Myocyte (in vitro differentiated cells): Measurements from ENCODE around the gene SLC22A23. TPM values are rescaled to one million over a fixed set of nuclear protein-coding genes. Genes with fewer than 3 reads are reported as not detected.

Source experiments
- DNase-seq: peaks from one replicate; pipeline ENCODE4 v3.0.0-alpha.2; 2012; ENCODE audit warnings: low read depth
- total RNA-seq: library from RNA; depleted of rRNA; stranded (reverse); fragments of >200 nt; gene quantifications from 2 replicates; pipeline ENCODE4 v1.2.3, GENCODE V29; 2014

Gene SLC22A23
- total RNA-seq, 1 donor from 2014 or later: 1.9 TPM

DNA sequence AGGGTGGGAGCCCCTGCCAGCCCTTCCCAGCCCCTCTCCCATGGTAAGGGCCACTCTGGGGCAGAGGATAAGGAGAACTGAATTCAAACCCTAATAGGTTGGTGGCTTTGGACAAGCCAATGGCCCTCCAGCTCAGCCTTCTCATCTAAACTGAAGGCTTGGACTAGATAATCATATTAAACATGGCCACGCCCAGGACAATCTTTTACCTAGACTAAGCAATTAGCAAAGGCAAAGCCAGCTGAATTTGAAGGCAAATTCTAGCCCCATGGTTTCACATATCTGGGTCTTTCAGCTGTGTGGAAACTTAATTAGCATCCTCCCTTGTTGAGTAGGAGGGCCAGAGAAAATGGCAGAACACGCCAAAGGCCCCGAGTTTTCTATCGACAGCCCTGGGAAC, 10.7 kb downstream of the SLC22A23 start:
- no peak for DNase-seq

DNA sequence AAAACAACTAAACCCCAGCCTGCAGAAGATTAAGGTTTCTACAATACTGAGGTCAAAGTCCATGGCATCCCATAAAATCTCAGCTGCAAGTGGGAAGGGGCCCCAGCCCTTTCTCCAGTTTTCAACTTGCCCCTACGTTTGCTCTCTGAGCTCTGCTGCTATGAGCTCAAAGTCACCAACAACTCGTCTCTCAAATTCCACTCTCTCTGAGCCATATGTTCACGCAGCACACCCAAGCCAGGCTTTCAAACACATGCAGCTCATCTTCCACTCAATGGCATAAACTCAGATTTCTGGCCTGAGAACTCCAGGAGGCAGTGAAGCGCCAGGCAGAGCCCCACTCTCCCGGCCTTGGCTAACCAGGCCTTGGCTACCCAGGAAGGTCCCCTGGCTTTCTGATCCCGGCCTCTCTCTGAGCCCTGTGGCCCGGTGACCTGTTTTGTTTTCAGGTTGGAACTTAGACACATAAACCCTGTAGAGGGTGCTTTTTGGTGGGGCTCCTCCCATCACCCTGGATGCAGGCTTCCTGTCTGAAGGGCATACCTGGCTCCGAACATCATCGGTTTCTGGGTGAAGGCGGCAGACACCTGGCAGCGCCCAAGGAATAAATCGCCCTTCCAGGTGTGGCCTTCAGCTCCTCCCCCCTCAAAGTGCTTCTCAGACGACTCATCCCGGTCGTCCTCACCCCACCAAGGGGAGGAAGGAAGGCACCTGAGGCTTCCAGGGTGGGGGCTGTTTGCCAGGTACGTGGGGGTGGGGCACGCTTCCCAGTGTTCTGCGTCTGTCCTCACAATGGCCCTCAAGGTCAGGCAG, 12.4 kb downstream of the SLC22A23 start:
- DNase-seq: no peak

DNA sequence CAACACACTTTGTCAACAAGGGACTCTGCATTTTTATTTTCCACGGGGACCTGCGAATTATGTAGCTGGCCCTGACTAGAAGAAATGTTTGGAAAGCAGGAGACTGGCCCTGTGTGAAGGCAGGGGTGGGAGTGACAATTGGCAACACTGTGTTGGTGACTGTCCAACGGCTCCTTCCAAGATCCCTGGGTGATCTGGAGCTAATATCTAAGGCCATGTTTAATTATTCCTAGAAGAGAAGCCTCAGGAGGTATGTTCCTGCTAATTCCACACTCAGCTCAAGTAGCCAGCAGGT, 13.7 kb downstream of the SLC22A23 start:
- no peak for DNase-seq

DNA sequence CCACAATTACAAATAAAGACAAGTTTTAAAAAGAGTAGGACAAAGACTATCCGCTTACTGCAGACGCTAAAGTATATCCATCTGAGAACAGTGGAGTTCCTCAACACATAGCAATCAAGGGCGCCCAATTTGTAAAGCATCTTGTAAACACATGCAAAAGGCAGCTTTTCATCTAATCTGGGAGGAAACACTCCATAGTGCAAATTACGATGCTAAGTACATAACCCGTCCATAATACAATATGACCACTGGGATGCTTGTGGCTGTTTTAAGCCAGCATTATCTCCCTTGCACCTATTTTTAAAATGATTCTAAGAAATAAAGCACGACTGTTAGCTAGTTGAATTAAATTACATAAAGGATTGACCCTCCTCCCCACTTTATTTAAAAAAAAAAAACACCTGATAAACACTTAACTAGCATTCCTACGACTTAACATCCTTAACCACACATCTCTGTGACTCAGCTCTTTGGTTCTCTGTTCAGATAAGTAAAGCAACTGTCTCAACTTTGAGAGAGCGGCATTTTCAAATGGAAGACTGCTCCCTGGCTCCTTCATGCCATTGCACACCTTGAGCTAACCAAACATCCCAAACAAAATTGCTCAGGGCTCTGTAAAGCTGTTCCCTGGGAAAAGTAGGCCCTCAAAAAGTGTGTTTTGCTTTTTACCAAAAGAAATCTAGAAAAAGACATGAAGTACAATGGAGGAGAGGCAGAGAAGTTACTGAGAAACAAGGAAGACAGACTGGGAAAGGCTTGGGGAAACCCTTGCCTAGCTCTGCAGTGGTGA, 14.2 kb downstream of the SLC22A23 start:
- DNase-seq: peak; percentile 72

DNA sequence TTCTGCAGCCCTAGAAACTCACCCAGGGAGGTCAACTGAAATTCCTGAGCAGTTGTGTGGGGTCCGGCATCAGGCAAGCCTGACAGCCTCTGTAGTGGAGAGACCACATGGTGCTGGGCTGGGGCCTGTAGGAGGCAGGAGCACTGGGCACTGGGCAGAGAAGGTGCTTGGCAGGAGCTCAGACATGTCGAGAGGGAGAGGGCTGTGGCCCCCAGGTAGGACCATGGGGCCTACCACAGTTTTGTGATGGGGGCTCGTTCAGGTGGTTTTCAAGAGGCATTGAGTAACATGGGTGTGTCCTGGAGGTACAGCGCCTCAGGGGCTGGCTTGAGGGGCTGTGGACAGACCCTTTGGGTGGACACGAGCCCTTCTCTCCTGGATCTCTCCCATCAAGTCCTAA, 15.9 kb downstream of the SLC22A23 start:
- no peak for DNase-seq

DNA sequence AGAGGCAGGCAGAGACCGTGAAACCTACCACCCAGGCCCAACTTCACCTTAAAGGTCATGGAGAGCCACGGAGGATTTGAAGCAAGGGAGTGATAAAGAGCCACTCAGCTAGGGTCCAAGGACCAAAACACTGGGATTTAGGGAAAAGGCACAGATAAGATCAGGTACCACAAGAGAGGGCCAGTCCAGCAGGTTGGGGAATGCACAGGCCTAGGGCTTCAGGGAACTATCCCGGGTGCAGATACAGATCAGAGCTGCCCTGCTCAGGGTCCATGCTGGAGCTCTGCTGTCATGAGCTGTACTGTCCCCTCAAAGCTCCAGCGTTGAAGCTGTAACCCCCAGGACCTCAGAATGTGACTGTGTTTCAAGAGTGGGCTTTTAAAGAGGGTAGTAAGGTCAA, 16.9 kb downstream of the SLC22A23 start:
- DNase-seq: no peak

DNA sequence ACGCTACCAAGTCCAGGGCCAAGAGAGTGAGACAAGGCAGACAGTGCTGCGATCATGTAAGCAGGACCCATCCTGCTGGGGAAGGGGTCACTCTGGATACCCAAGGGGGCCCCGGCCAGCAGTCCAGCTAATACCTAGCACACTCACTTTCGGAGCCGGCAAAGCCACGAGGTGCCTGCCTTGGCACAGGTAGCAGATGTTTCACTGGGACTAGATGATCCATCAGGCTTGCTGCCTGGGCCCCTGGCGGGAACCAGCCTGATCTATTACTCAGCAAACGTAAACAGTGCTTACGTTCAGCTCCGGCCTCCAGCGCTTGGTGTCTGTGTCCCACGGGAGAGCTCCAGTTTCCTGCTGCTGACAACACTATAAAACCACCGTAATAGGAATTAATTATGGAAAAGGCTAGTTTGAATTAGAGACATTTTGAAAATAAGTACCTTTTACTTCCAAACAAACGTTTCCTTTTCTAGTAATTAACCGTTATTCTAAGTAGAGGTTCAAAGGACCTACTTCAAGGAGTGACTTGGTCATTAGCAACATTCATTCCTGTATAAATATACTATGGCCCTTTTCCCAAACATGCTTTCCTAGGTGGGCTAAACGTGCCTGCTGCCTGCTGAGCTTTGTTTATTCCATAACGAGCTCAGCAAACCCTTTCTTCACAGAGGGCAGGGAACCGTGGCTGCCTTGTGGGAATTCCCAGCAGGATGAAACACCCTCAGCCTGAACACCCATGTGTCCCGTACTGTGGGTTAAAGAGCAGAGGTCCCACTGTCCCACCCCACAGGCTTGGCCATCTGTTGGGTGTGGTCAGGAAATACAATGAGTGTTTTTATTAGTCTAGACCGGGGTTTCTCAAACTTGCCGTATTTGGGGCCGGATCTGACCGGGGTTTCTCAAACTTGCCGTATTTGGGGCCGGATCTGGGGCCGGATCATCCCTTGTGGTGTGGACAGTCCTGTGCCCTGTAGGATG, 18.4 kb downstream of the SLC22A23 start:
- DNase-seq: peak; percentile 77

DNA sequence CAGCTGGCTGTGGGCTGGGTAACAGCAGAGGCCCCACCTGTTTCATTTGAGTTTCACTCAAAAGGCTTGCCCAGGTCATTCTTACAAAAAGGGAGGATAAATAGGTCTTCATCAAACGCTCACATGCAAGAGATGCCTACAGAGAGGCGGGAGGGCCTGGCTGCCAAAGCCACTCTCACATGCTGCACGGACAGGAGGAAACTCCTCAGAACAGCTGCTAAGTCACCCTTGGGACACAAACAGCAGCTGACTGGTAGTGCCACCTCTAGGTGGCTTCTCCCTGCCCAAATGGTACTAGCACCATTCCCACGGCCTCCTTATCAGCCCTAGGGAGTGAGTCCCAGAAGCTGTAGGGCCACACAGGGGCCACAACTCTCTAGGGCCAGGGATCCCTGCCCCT, 23.8 kb downstream of the SLC22A23 start:
- peak; percentile 88 for DNase-seq

DNA sequence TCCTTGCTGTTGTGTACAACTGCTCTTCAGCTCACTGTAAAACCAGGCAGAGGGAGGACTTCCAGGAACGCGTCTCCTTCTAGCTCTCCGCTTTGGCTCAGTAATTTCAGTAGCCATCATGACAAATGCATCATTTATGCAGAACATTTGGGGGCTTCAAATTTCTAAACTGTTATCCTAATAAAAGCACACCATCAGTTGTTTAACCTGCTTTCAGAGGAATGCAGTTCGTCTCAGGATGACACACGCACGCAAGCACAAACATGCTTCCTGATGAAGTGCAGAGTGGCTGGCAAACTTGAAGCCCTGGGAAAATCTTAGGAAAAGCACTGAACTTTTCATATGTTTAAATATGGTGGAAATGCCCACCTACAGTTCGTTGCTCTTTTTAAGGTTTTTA, 24.4 kb downstream of the SLC22A23 start:
- DNase-seq: no peak

DNA sequence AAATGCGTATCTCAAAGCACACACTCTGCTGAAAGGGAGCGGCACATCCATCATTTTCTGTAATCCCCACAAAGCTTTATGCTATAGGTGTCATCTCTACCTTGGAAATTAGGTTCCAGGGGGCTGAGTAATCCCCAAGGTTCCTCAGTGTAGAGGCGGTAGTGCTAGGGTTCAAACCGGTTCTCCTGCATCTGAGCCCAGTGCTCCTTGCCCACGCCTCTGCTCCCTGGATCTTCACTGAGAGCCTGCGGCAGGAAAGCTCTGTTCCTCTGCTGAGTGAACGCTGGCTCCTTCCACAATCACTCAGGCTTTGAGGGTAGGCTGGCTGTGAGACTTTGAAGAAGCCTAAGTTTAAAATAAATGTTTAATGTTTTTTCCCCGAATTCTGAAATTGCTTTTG, 24.9 kb downstream of the SLC22A23 start:
- DNase-seq: no peak

DNA sequence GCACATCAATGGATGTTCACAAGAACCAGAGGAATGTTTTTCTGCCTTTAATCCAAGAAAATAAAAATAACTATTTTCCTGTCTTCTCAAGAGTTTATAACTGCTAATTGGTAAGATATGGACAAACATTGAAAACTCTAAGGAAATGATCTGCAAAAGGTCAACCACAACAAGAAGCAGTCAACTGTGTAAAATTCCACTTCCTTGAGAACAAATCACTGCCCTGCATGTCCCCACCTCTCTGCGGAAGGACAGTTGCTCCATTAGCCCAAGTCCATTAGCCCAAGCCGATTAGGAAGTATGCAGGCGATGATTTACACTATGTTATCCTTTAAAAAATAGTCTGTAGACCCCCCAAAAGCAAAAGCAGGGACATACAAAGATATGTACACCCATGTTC, 27.6 kb downstream of the SLC22A23 start:
- DNase-seq: no peak

DNA sequence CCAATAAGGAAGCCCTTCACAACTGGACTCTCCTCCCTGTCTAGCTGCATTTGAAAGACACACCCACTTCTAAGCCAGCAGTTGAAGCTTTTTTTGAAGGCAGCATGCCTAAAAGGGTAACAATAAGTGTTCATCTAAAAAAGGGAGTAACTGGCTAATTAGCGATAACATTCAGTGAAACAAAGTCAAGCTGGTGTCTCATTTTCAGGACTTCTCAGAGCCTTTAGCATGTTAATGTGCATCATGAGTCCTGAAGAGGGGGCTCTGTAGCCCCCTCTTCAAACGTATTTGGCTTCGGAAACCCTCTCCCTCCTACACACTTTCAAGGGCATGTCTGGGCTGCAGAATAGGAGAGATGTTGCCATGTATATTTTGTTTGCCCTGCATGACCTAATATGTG, 28.1 kb downstream of the SLC22A23 start:
- no peak for DNase-seq

DNA sequence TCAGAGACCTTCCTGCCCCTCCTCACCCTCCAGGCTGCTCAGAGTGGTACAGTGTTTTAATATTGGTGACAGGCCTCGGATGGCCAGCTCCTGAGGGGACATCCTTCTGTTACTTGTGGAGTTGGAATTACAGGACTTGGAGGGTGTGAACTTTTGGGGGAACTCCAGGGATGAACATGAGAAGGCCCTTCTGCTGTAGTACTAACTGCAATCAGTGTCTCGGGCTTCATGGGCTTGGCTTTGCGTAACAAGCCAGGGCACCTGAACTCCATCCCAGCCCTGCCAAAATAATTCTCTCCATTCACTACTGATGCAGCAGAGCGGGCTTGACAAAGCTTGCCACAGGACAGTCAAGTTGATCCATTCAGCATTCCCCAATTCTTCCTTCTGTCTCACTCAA, 28.6 kb downstream of the SLC22A23 start:
- no peak for DNase-seq

DNA sequence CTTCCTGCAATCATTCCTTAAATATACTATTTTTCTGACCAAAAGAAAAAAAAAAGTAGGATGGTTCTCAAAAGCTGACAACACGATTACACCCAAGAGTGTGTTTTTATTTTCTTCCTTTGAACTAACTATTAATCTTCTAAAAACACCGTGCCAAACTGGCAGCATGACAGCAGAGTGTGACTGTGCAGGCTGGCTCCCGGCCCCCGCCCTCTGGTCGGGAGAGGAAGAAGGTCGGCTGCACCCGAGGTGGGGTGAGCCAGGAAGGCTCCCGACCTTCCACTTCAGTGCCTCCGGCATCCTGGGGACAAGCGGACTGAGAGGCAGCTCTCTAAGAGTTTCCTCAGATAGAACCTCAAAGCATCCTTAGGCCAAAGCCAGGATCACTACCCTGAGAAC, 29.2 kb downstream of the SLC22A23 start:
- no peak for DNase-seq

DNA sequence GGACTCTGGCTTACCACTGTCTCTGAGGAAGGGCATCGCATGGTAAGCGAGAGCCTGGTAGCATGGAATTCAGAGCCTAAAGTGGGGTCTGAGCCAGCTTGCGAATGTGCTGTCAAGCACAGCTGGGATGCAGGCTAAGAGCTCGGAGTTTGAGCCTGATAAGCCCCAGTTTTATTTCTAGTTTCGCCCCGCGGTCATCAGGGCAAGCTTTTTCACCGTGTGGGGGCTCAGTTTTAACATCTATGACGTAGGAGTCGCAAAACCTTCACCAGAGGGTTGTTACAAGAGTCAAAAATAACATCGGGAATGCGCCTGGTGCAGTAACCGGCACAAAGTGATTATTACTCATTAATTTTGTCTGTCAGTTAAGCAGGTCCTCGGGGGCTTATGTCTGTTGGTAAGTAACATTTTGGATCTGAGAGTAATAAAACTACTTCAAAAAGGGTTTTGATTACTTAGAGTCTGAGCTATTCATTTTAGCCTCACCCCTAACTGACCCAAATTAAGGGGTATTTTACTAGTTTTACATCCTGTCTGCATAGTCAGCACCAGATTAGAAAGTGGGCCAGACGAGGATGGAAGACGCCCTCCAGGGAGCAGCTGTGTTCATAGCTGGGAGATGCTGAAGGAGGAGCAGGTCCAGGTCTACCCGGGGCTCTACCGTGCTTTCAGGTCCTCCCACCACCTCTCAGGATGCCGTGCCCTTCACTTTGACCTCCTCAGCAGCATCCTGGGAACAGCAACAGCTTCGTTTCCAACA, 29.7 kb downstream of the SLC22A23 start:
- no peak for DNase-seq

DNA sequence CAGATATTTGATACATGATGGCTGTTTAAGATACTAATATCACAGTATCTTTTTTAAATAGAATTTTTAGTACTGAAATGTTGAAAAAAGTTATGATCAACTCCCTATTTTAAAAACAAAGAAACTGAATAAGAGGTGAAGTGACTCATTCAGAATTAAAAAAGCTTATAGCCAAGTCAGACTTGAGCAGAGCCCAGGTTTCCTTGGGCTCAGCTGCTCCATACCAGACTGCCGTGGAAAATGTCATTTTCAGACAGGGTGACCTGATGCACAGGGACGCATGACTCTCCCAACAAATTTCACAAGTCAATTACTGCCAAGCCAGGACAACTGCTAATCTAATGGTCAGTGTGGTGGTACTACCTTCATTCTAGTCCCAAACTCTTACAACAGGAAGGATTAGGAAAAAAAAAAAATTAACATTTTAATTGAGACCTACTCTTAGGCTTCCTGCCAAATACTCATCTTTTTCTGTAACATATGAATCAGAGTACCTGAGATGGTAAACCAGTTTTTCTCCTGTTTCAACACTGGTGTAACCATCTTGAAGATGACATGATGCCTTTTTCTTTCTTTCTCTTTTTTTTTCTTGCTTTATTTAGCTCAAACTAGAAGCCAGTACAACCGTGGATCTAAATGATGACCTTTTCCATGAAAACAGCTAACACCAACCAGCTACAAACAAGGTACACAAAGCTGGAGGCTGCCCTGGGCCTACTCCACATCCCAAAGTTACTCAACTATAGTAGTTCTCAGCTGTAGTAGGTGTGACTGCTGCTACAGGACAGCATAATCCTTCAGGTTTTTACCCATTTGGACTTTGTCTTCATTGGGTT, 30.5 kb downstream of the SLC22A23 start:
- DNase-seq: no peak

DNA sequence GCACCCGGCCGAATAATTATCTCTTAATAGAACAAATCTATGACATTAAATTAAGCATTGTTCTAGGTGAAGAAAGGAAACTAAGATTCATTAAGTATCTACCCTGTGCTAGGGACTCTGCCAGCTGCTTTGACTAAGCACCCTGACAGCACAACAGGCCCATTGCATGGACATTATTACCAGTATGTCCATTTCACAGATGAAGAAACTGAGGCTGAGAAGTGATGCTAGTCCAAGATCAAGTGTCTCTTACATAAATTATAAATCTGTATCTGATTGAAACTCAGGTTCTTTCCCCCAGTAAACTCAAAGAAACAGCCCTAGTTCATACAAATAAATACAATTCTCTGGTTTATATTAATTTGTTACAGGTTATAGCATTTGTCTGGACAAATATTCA, 31.3 kb downstream of the SLC22A23 start:
- DNase-seq: no peak

DNA sequence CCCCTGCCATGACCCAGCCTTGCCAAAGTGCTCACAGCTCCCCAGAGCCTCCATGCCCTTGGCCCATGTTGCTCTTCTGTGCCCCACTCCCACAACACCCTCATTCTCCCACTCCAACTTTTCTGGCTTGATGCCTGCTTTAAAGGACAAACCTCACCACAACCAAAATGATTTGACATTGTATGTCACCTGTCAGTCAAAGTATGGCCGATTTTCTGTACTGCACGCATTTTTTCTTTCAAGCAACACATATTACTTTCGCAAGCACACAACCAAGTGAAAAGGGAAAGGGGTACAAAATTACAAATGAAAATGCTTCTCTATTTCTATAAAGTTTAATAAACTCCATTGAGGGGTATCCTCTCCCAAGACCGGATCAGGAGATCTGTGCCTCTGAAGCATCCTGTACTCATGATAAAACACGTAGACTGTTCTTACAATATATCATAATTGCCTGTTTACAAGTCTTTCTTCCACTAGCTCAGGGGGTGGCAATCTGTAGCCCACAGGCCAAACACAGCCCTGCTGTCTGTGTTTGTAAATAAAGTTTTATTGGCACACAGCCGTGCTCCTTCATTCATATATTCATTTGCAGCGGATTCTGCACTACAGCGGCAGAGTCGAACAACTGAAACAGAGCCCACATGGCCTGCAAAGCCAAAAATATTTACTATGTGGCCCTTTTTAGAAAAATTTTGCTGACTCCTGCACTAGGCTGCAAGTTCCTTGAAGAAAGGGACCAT, 32.5 kb downstream of the SLC22A23 start:
- DNase-seq: no peak

DNA sequence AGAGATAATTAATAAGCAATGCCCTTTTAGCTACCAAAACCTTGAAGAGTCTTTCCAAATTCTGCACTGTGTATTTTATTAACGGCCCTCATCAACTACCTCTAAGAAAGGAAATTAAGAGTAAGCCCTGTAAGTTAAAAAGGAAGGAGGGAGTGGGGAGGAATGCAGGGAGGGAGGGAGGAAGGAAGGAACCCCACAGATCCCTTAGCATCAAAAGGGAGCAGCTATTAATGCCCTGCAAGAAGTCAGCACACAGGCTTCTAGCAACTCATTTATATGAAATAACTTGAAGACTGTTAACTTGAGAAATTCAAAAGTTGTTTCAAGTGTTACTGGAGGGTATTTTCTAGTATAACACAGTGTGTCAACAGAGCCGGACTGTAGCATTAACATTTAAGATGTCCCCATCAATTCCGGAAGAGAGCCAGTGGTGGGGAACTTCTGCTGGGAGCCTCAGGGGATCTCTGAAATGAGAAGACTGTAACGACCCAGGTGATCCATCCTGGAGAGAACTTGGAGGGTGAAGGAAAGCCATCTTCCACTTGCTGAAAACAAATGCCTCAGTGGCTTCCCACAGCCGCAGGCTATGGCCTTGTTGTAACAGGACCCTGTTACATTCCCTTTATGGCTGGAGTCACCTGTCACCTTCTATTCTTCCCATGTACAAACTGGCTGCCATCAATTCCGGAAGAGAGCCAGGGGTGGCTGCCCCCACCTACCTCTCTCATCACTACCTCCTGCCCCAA, 33.2 kb downstream of the SLC22A23 start:
- no peak for DNase-seq
